ENCODE results near the gene CLEC18B.
A peak's percentile ranks its signal among the peaks of the same experiment; 100 is the strongest.
"Not testable (repeated sequence)": the region's sequence is repeated elsewhere in the genome, so short reads cannot be mapped to it uniquely, and the experiment has no call there.

Gene CLEC18B

DNA sequence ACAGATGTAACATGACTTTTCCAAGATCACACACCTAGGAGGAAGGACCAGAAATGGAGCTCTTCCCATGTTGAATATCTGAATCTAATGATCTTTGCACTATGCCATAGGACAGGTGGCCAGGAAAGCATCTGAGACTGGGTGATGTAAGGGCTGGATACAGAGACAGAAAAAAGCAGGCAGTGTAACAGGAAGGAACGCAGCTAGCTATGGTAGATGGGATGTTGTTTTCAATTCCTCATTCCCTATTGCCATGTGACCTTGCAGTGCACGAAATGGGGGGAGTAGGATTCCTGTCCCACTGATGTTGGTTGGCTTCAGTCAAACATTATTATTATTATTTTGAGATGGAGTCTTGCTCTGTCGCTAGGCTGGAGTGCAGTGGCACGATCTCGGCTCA, 48.9 kb downstream of the CLEC18B start:
- Histone ChIP-seq H3K4me3 (ENCODE audit: low read depth, low read length) (no peak overlapping the region), H3K9me3 (ENCODE audit: control insufficient read depth, insufficient read depth, low read length) (no peaks in the 10 kb centered on the region), H3K27ac (ENCODE audit: low read depth, low read length) (no peak overlapping the region), H3K4me1 (ENCODE audit: control insufficient read depth, insufficient read depth, low read length) (no peaks in the 10 kb centered on the region), H3K27me3 (ENCODE audit: control insufficient read depth, insufficient read depth, low read length) (no peaks in the 10 kb centered on the region), H3K9ac (ENCODE audit: low read depth, low read length) (no peak overlapping the region), H3K36me3 (ENCODE audit: control insufficient read depth, insufficient read depth, low read length) (no peaks in the 10 kb centered on the region)

- not testable (repeated sequence) for H3K4me3 ChIP-seq (ENCODE audit: low read depth, low read length); H3K9me3 ChIP-seq (ENCODE audit: control insufficient read depth, insufficient read depth, low read length); H3K36me3 ChIP-seq (ENCODE audit: control insufficient read depth, insufficient read depth, low read length); H3K27ac ChIP-seq (ENCODE audit: low read depth, low read length); H3K27me3 ChIP-seq (ENCODE audit: control insufficient read depth, insufficient read depth, low read length); H3K4me1 ChIP-seq (ENCODE audit: control insufficient read depth, insufficient read depth, low read length); H3K9ac ChIP-seq (ENCODE audit: low read depth, low read length)
Measured at GRCh38 chr16:74370338-74371135, 50.7 kb downstream of the CLEC18B start.

- H3K27me3 ChIP-seq (ENCODE audit: control insufficient read depth, insufficient read depth, low read length); H3K4me1 ChIP-seq (ENCODE audit: control insufficient read depth, insufficient read depth, low read length); H3K9me3 ChIP-seq (ENCODE audit: control insufficient read depth, insufficient read depth, low read length): not testable (repeated sequence)
- Histone ChIP-seq H3K9ac (ENCODE audit: low read depth, low read length) (peak overlapping the region; percentile 82), H3K36me3 (ENCODE audit: control insufficient read depth, insufficient read depth, low read length) (peaks cover 16% of the 10 kb centered on the region), H3K27ac (ENCODE audit: low read depth, low read length) (peak overlapping the region; percentile 68), H3K4me3 (ENCODE audit: low read depth, low read length) (peak overlapping the region; percentile 94)
Measured at GRCh38 chr16:74368002-74368911, 53.0 kb downstream of the CLEC18B start.

DNA sequence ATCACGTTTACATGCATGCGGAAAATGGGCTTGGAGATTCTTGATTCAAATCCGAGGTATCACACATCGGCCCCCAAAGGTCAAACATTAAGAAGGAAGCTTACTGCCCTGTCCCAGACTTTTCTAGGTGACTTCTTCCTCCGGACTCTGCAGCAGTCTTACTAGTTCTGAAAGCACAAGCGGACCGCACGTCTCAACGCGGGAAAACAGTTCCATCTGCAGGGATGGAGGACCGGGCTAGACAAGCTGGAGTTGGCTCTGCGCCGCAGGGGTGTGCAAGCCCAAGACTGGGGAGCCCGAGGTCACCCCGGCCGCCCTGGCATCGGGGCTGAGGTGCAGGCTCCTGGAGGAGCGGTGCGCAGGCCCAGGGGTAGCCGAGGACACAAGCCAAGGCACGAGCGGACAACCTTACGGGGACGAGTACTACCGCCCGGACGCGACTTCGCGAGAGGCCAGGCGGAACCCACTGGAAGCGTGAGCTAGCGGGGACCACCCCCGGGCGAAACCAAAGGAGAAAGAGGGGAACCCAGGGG, 53.7 kb downstream of the CLEC18B start:
- peak overlapping the region; percentile 82 for H3K9ac ChIP-seq (ENCODE audit: low read depth, low read length)
- H3K4me3 ChIP-seq (ENCODE audit: low read depth, low read length): peak overlapping the region; percentile 94
- peaks cover 23% of the 10 kb centered on the region for H3K36me3 ChIP-seq (ENCODE audit: control insufficient read depth, insufficient read depth, low read length)
- H3K9me3 ChIP-seq (ENCODE audit: control insufficient read depth, insufficient read depth, low read length); H3K4me1 ChIP-seq (ENCODE audit: control insufficient read depth, insufficient read depth, low read length); H3K27me3 ChIP-seq (ENCODE audit: control insufficient read depth, insufficient read depth, low read length): not testable (repeated sequence)
- H3K27ac ChIP-seq (ENCODE audit: low read depth, low read length): peak overlapping the region; percentile 66

DNA sequence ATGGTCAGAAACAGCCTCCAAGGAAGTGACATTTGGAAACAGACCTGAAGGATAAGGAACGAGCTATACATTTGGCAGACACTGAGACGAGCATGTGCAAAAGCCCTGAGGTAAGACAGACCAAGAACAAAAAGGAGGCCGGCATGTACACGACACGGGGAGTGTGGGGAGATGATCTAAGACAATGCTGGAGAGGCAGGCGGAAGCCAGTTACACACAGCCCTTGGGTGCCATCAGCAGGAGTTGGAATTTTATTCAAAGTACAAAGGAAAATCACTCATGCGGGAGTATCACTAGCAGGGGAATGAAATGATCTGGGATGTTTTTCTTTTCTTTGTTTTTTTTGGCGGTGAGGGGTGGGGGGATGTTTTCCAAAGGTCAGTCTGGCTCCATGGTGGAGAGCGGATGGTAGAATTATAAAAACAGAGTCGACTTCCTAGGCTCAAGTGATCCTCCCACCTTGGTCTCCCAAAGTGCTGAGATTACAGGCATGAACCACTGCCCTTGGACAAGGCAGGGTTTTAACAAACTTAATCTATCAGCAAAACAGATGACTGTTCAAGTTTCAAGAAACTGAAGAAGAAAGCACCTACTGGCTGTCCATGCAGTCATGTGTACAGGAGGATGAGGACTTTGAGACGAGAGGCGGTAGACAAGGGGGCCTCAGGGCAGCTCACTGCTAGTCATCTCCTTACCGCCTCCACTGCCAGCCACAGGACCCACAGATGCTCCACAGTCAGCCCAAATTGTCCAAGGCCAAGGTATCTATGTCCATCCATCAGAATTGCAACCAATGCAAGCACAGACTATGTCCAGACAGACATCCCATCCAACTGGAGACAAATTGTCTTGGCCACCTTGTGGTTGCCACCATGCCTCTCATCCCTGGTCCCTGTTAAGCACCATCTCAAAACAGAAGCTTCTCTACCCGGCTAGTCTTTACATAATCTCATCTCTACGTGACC, 59.4 kb downstream of the CLEC18B start:
- not testable (repeated sequence) for H3K4me3 ChIP-seq (ENCODE audit: low read depth, low read length); H3K9ac ChIP-seq (ENCODE audit: low read depth, low read length); H3K27me3 ChIP-seq (ENCODE audit: control insufficient read depth, insufficient read depth, low read length); H3K4me1 ChIP-seq (ENCODE audit: control insufficient read depth, insufficient read depth, low read length); H3K27ac ChIP-seq (ENCODE audit: low read depth, low read length); H3K9me3 ChIP-seq (ENCODE audit: control insufficient read depth, insufficient read depth, low read length)
- peaks cover 56% of the 10 kb centered on the region for H3K36me3 ChIP-seq (ENCODE audit: control insufficient read depth, insufficient read depth, low read length)

All from HUES48 (cell line).